ENCODE data around the gene SLC25A28.

DNA sequence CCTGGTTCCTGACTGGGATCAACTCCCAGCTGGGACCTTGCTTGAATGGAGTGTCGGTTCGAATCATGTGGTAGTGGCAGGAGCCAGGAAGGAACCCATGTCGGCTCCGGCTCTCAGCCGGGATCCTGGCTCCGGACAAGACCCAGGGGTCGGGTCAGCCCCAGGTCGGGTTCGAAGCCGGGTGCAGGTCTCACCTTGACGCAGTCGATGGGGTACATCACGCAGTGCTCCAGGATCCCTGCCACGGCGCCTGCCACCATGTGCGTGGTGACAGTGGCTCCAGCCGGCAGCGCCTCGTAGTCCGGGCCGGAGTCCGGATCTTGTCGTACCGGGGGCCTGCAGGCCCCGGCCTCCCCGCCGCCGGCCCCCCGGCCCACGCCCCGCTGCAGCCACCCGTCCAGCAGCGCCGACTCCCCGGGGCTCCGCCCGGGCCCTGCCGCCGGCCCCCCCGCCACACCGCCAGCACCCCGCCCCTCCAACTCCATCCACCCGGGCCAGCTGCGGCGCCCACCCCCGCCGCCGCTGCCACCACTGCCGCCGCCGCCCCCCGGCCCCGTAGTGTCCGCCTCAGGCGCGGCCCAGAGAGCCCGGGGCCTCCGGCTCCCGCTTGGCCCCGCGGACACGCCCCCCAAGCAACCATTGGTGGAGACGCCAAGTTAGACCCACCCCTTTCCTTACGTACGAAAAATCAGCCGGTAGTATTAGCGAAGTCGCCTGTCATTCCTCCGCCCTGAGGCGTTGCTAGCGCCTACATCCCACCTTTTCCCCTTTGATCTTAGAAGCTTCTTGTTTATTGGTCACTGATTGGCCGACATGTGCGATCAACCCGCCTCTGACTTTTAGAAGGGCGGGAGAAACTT lies at the start of gene SLC25A28:
- TF ChIP-seq EZH2 (IDR thresholded peaks at IDR 0.05; ENCODE audit: low read depth, unreplicated experiment): no peak
- TF ChIP-seq, protein P1, sequence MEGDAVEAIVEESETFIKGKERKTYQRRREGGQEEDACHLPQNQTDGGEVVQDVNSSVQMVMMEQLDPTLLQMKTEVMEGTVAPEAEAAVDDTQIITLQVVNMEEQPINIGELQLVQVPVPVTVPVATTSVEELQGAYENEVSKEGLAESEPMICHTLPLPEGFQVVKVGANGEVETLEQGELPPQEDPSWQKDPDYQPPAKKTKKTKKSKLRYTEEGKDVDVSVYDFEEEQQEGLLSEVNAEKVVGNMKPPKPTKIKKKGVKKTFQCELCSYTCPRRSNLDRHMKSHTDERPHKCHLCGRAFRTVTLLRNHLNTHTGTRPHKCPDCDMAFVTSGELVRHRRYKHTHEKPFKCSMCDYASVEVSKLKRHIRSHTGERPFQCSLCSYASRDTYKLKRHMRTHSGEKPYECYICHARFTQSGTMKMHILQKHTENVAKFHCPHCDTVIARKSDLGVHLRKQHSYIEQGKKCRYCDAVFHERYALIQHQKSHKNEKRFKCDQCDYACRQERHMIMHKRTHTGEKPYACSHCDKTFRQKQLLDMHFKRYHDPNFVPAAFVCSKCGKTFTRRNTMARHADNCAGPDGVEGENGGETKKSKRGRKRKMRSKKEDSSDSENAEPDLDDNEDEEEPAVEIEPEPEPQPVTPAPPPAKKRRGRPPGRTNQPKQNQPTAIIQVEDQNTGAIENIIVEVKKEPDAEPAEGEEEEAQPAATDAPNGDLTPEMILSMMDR (conservative IDR thresholded peaks at IDR 0.05; ENCODE audit: low read depth in 2 of 2): no peak
- TF ChIP-seq EZH2phosphoT487 (IDR thresholded peaks at IDR 0.05; ENCODE audit: unreplicated experiment): no peak
